ENCODE data around the gene ZNF687. TPM values are rescaled to one million over a fixed set of nuclear protein-coding genes. Genes with fewer than 3 reads are reported as not detected.

Gene ZNF687
- total RNA-seq, 1 experiment from 2014 or later = 56.8 TPM

DNA sequence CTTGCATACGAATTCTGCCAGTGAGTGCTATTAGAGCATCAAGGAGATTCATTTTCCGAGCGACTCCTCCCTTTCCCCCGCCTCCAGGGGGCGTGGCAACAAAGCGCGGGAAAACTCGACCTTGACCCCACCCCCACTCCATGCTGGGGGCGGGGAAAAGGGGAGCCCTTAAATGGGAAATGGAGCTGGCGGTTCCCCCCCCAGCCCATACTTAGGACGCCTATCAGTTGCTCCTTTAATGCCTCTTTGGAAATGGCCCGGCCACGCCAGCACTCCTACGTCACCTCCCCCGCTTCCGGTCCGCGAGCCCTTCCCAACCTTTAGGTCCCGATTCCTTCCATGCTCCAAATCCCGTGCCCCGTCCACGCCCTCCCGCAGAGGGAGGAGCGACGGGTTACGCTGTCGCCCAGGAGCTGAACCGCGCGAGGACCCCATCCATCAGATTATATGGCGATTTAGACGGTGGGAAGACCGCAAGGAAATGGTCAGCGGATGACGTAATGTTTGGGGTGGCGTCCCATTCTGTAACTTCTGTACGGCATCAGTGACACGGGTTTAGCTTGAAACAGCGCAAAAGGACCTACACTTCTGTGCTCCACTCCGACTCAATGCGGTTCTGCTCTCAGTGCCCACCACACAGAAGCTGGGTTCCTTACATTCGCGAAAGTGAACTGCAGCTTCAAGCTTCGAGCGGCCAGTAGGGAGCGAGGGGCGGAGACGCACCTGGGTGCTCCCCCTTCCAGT, 702 bp upstream of the ZNF687 start (continued):
- peak; percentile 38; the same call in 1 of the 2 replicates for TF ChIP-seq AFF4 (CRISPR knock-in tag; IDR thresholded peaks at IDR 0.05; ENCODE audit: borderline replicate concordance)
- TF ChIP-seq ZBTB21 (CRISPR knock-in tag; IDR thresholded peaks at IDR 0.05; ENCODE audit: borderline replicate concordance) = peak; percentile 98
- TF ChIP-seq ZNF317 (CRISPR knock-in tag; IDR thresholded peaks at IDR 0.05; ENCODE audit: borderline replicate concordance, low read depth) = no peak
- TF ChIP-seq E2F1 (CRISPR knock-in tag; IDR thresholded peaks at IDR 0.05) = no peak
- no peak for TF ChIP-seq NFE2L1 (CRISPR knock-in tag; IDR thresholded peaks at IDR 0.05)
- TF ChIP-seq ZNF138 (CRISPR knock-in tag; conservative IDR thresholded peaks at IDR 0.05) = no peak
- TF ChIP-seq NR3C1 (CRISPR knock-in tag; conservative IDR thresholded peaks at IDR 0.05; ENCODE audit: low read depth) = no peak
- TF ChIP-seq, protein P1, sequence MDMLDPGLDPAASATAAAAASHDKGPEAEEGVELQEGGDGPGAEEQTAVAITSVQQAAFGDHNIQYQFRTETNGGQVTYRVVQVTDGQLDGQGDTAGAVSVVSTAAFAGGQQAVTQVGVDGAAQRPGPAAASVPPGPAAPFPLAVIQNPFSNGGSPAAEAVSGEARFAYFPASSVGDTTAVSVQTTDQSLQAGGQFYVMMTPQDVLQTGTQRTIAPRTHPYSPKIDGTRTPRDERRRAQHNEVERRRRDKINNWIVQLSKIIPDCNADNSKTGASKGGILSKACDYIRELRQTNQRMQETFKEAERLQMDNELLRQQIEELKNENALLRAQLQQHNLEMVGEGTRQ (CRISPR knock-in tag; IDR thresholded peaks at IDR 0.05) = no peak

- no peaks in the 10 kb centered on the region; the same call in 1 of the 2 replicates for H3K27me3 Mint-ChIP-seq (ENCODE audit: low read depth)
- POLR2A ChIA-PET = interaction anchor here (0.6 to 2.9 kb wide), 10 partner anchors 9 to 703 kb away, joined by 3 to 23 read pairs (median 4); partner anchors contain the start of genes CGN and PI4KB
- DNase-seq (ENCODE audit: low spot score) = peak; percentile 50
- H3K4me1 Mint-ChIP-seq = peaks cover 15% of the 10 kb centered on the region
- no peaks in the 10 kb centered on the region for H3K9me3 Mint-ChIP-seq
- peaks cover 26% of the 10 kb centered on the region for H3K36me3 Mint-ChIP-seq
- CTCF ChIA-PET = interaction anchor here (0.6 to 2.0 kb wide), 8 partner anchors 10 to 232 kb away, joined by 3 to 16 read pairs (median 5); no protein-coding TSS in a partner anchor
- peak overlapping the region; percentile 92 for H3K27ac Mint-ChIP-seq
- H3K4me3 Mint-ChIP-seq = peak overlapping the region; percentile 96
- ATAC-seq = peak; percentile 0; the same call in 1 of the 2 replicates
- TF ChIP-seq ZNF317 (CRISPR knock-in tag; IDR thresholded peaks at IDR 0.05; ENCODE audit: borderline replicate concordance, low read depth) (no peak), ZNF232 (CRISPR knock-in tag; IDR thresholded peaks at IDR 0.05) (no peak), RELA (CRISPR knock-in tag; IDR thresholded peaks at IDR 0.05; ENCODE audit: borderline replicate concordance) (no peak), CREM (CRISPR knock-in tag; IDR thresholded peaks at IDR 0.05) (no peak), FOXP1 (CRISPR knock-in tag; IDR thresholded peaks at IDR 0.05; ENCODE audit: borderline replicate concordance) (peak; percentile 45), MXD4 (CRISPR knock-in tag; IDR thresholded peaks at IDR 0.05; ENCODE audit: borderline replicate concordance) (no peak), ERG (CRISPR knock-in tag; IDR thresholded peaks at IDR 0.05) (no peak), SMAD3 (CRISPR knock-in tag; IDR thresholded peaks at IDR 0.05; ENCODE audit: borderline replicate concordance) (no peak), CREB1 (CRISPR knock-in tag; IDR thresholded peaks at IDR 0.05) (no peak), GRHL2 (CRISPR knock-in tag; IDR thresholded peaks at IDR 0.05; ENCODE audit: insufficient replicate concordance, severe bottlenecking) (no peak)
- TF ChIP-seq, protein P2, sequence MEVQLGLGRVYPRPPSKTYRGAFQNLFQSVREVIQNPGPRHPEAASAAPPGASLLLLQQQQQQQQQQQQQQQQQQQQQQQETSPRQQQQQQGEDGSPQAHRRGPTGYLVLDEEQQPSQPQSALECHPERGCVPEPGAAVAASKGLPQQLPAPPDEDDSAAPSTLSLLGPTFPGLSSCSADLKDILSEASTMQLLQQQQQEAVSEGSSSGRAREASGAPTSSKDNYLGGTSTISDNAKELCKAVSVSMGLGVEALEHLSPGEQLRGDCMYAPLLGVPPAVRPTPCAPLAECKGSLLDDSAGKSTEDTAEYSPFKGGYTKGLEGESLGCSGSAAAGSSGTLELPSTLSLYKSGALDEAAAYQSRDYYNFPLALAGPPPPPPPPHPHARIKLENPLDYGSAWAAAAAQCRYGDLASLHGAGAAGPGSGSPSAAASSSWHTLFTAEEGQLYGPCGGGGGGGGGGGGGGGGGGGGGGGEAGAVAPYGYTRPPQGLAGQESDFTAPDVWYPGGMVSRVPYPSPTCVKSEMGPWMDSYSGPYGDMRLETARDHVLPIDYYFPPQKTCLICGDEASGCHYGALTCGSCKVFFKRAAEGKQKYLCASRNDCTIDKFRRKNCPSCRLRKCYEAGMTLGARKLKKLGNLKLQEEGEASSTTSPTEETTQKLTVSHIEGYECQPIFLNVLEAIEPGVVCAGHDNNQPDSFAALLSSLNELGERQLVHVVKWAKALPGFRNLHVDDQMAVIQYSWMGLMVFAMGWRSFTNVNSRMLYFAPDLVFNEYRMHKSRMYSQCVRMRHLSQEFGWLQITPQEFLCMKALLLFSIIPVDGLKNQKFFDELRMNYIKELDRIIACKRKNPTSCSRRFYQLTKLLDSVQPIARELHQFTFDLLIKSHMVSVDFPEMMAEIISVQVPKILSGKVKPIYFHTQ (CRISPR knock-in tag; IDR thresholded peaks at IDR 0.05) = no peak
- TF ChIP-seq, protein P3, sequence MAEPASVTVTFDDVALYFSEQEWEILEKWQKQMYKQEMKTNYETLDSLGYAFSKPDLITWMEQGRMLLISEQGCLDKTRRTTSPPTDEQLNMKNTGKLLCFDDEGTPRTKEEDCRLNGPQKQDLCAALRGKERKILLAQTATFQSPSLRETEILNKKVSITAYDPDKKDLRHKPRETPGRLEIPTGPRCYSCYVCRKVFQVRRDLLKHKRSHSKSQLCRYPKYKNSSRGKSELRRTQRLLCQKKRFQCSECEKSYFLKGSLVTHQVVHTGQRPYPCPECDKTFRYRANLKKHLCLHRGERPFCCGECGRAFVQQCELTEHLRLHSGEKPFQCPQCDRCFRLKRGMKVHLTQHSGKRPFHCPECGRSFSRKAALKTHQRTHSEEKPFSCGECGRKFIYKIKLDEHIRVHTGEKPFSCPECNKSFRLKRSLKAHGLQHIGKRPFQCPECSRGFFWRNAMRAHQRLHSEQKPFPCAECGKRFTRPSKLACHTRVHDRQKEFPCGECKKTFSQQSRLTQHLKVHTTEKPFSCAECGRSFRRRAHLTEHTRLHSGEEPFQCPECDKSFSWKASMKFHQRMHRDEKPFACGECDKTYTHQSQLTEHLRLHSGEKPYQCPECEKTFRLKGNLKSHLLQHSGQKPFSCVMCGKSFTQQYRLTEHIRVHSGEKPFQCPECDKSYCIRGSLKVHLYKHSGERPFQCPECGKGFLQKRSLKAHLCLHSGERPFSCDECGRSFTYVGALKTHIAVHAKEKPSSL (CRISPR knock-in tag; conservative IDR thresholded peaks at IDR 0.05) = no peak
Observed at GRCh38 chr1:151282883-151283725, 1.0 kb downstream of the ZNF687 start.
